Fibroblast of skin of back (primary cell): ENCODE data around the gene TNFRSF21.
A peak's percentile ranks its signal among the peaks of the same experiment; 100 is the strongest.
"Not testable (repeated sequence)": the region's sequence is repeated elsewhere in the genome, so short reads cannot be mapped to it uniquely, and the experiment has no call there.

Experiments
- DNase-seq: peaks from one replicate; pipeline ENCODE4 v3.0.0-alpha.2; 2013

The TNFRSF21 gene

DNA sequence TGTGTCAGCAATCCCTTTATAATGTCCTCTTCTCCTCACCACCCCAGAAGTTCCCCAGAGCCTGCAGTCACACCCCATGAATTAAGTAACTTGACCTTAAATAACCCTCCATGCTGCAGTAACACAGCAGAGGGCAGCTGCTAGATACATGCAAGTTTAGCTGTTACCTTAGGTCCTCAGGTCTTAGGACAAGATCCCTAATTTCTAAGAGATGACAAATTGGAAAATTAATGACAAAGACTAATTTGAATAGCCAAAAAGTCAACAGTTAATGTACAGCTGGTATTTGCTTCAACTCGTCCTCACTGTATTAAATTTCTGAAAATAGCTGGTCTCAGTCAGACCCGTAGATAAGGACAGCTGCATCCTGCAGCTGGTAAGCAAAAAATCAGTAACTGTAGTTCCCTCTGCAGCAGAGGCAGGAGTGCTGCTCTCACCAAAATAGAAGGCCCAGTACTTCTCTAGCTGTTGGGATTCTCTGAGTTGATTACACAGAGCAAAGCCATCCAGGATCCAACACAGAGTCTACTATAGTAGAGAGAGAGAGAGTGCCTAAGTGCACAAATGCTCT lies 62.4 kb downstream of the TNFRSF21 start:
- DNase-seq, result no peak

DNA sequence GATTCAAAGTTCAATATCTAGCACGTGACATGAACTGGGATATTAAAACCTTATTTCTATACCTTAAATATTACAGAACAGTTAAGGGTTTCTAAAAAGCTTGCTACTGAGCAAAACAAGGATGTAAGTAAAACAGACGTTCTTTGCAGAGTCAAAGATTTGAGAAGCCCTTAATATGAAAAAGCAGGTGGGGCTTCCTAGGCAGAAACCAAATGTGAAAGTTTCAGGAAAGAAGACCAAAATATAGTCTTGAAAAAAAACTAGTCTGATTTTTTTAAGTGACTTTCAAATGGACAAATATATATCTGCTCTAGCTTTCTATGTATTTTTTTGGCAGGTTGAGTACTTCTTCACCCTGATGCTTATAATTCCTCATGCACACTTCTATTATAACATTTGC lies 63.2 kb downstream of the TNFRSF21 start:
- no peak for DNase-seq

DNA sequence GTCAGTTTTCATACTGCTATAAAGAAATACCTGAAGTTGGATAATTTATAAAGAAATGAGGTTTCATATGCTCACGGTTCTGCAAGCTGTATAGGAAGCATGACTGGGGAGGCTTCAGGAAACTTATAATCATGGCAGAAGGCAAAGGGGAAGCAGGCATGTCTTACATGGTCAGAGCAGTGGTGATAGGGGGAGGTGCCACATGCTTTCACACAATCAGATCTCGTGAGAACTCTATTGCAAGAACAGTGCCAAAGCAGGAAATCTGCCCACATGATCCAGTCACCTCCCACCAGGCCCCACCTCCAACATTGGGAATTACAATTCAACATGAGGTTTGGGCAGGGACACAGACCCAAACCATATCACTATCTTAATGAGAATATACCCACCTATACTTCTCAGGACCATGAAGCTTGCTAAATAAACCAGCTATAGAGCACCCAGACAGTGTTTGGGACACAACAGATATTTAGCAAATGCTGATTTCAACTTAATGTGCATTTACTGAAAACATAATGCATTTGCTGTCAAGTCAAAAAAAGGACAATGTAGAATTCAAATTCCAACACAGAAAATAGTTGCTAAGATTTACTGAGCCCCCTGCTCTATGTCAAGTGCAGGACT lies 63.8 kb downstream of the TNFRSF21 start:
- no peak for DNase-seq

DNA sequence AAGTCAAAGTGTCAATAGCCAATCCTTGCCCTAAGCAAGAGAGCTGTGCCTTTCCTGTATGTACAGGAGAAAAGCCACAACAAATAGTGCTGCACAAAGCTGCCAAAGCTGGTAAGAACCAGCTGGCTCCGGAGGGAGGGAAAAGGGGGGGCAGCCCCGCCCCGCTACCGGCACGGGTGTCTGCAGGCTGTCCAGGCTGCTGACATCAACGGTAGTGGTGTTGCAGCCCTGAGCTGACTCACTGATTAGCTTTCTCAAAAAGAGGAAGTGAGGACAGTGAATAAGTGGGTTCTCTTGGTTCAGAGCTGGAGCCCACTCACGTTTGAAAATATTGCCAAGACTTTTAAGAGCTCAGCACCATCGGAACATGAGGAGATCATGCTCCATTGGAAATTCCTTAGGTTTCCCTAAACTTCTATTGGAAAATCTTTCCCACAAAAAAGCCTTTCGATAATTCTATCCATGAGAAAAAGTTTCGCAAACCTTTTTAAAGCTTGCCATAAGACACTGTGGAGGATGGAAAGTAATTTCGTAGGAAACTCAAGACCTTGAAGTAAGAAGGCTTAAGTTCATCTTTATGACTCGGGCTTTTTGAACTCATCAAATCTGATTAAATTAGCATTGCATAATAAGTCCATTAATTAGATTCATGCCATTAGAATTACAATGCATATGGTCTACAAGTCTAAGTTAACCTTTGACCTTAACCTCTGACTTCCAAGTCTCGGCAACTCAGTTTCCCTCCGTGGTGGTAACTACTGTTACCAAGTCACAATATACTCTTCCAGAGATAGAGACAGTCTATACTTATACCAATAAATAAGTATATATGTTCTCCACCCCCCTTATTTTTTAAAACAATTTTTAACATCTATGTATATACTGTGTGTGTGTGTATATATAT lies 67.0 kb downstream of the TNFRSF21 start:
- peak; percentile 36 for DNase-seq

DNA sequence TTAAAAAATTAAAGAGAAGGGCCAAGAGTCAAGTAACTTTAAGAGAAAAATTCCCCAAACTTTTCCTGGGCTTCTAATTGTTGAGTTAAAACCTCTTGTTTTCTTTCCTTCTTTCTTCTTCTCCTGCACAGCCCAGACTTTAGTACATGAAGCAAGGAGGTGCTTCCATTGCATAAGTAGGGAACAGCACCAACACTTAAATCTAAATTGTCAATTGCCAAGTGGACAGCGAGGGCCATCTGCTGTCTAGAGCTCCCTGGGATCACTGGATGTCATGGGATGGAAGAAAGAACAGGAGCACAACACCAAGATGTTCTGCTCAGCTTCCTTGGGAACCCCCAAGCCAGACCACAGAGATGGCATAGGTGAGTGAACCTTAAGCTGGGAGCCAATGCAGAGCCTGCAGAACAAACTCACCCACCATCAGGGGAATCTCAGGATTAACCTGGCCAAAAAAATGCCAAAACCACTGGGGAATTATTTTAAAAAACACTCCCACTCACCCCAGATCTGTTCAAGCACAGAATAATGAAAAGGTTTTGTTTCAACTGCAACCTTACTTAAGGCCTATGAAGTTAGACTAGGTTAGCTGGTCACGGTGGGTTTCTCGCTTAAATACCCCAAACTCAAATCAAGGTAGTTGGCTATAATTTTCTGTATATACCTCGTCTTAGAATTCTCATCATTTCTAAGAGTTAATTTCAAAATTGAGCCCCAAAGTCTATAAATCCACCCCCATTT lies 67.8 kb downstream of the TNFRSF21 start:
- DNase-seq, result no peak

DNA sequence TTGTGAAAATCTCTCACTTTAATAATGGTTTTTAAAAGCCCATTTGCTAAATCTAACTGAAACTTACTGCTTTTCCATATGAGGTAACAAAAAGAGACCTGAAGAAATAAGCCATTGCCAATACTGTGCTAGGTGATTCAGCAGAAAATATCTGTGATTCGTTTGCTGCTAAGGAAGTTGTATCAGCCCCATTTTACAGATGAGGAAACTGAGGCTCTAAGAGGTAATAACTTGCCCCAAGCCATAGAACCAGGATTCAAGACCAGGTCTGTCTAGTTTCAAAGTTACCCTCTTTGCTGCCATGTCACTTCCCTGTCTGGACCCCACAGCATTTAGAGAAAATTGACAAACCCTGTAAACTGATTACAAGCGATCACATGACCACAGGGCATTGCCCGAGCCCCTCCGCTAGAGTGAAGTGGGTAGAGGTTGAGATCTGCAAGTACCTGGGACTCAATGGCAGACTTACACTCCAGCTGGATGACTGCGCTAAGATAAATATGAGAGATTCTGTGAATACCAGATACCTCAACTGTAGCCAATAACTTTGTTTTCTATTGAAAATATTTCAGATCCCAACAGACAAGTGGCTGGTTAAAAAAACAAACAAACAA lies 69.3 kb downstream of the TNFRSF21 start:
- no peak for DNase-seq

DNA sequence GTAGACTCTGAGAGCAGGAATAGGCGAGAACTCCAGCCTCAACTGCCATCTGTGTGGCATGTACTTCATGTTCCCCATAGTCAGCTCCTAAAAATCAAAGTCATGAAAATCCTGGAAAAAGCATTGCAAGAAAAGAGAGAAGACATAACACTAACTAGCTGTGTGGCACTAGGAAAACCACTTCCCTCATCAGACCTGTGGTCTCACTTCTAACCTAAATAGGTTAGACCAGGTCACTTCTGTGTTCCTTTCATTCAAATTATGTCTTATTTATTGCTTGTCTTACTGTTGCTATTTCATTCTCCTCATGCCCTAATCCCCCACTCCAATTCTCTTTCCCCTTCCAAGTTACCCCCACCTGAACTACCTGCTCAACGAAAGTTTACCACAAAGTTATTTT lies 70.2 kb downstream of the TNFRSF21 start:
- DNase-seq, result no peak

DNA sequence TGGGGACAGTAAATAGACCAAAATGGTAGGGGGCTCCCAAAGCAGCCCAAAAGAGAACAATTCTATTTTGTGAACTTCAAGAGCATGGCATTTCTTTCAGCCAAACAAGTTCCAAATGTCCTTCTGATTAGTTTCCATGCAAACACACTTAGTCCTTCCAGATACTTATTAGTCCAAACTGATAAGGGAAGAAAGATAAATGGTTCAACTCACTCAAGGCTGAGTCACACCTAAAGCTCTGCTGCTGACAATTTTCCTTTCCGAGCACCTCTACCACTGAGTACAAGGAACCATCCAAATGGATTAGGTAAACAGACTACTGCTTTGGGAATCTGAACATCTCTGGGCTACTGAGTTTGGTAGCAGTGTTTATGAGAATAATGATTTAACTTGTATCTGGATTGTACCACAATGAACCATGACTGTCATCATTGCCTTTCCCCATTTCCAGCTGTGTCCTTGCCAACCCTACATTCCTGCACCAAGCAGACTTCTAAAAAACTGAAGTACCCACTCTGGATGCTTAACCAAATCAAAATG lies 71.2 kb downstream of the TNFRSF21 start:
- no peak for DNase-seq

DNA sequence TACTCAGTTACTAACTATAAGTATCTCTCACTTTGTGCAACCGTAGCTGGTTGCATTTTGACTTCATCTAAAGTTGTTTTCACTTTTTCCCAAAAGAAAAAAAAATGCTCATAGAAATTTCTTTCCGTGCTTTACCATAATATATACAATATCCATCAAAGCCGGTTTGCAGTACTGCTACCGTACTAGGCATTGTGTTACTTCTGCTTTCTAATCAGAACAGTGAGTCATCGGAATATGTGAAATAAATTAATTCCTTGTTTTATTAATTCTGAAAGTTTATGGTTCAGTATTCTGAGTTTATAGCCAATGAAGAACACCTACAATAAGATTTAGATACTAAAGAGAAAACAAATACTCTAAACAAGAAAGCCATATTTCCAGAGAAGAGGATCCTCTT lies 72.5 kb downstream of the TNFRSF21 start:
- DNase-seq, result no peak

DNA sequence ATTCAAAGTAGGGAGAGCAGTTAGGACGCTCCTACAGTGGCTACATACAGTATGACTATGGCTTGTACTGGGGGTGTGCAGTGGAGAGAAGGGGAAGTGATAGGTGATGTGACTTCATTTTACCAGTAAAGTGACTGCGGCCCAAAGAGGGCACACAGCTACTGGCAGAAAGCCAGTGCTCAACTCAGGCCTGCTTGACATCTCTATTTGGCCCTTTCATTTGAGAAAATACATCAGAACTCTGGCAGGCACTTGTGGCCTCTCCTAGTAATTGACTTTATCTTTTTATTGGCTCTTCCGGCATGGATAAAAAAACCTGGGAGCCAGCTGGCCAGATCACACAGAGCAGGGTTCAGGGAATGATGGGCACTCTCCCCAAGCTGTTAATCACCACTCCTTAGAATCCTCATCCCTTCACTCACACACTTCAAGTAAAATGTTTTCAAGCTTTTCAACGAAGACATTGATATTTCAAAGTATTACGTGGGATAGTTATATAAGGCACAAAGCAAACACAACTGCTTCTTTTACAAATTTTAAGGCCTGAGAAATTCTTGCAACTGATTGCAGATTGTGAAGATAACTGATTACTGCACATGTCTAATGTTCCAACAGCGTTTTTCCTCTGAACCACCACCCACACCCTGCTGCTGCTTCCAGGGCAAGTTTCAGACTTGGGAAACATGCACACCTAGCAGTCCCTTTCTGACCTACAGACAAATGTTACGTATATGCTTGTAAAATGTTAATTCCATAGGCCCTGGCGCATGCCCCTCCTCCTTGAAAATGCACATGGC lies 73.5 kb downstream of the TNFRSF21 start:
- DNase-seq, result no peak

DNA sequence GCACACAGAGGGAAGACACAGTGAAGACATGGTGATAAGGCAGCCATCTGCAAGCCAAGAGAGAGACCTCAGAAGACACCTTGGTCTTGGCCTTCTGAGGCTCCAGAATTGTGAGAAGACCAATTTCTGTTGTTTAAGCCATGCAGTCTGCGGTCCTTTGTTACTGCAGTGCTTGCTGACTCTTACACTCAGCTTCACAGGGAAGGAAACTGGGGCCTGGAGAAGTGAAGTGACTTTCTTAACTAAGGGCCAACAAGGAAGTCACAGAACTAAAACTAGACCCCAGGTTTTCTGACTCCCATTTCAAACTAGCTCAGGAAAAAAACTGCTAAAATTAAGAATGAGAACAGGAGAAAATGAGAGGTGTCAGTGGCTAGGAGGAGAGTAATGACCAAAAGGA lies 74.3 kb downstream of the TNFRSF21 start:
- DNase-seq, result no peak

DNA sequence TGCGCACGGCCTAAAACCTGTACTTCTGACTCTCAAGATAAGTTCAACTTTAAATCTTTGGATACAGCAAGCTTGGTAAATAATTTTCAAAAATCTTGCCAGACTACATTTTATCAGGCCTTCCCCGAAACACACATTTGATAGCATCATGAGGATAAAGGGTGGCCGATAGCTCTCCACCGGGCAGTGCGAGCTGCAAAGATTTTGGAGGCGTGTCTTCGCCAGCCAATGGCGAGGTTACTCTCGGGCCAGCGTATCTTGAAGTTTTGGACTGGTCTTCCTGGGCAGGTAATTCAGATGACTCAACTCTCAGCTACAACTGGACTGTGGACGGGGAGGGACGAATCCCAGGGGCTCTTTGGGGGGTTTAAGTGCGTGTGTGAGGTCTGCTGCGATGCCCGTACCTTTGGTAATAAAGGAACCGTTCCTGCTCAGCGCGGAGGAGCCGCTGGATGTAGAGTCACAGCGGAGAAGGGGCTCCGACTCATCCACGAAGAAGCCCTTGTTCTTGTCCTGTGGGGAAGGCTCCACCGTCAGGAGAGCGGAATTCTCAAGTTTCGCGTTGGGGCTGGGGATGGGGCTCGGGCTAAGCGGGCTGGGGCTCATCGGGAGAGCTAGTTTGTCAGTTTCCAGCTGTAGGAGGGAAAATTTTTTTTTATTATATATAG lies 75.3 kb downstream of the TNFRSF21 start:
- no peak for DNase-seq

DNA sequence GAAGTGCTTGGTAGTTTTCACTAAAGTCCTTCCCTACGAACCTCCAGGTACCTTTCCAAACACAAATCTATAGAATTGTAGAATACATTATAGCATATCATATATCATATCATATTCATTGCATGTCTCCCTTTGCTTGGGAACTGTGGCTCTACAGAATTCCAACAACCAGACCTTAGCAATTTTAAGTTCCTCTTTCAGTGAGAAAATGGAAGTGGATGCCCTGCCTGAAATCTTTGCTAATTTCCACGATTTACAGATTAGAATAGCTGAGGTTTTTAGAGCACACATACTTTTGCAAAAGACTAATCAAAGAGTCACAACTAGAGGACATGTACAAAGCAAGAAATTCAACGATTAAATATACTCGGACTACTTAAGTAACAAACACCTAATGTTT lies 78.6 kb downstream of the TNFRSF21 start:
- no peak for DNase-seq

DNA sequence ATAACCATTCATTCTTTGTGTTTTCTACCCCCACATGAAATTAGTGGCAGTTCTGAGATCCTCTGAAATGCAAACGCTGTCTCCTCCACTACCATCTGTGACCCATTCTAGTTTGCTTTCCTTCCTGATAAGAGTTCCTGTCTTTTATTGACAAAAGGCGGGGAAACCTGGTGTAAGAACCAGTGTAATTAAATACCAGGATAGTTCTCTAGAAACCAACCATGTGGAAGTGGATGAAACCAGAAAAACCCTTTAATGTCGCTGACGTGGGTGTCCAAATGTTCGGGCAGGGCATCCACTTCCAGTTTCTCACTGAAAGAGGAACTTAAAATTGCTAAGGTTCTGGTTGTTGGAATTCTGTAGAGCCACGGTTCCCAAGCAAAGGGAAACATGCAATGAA lies 79.1 kb downstream of the TNFRSF21 start:
- DNase-seq, result no peak

DNA sequence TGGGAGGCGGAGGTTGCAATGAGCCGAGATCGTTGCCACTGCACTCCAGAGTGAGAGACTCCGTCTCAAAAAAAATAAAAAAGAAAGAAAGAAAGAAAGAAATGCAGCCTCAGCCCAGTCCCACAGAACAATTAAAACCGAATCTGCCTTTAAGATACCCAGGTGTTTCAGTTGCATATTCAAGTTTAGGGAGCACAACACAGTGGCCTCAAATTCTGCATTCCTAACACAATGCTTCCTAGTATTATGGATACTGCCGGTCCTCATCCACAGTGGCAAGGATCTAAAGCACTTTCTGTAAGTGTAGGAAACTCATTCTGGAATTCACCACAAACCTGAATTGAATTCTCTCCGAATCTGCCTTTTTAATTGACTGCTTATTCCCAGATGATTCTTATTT lies 80.5 kb downstream of the TNFRSF21 start:
- no peak for DNase-seq

DNA sequence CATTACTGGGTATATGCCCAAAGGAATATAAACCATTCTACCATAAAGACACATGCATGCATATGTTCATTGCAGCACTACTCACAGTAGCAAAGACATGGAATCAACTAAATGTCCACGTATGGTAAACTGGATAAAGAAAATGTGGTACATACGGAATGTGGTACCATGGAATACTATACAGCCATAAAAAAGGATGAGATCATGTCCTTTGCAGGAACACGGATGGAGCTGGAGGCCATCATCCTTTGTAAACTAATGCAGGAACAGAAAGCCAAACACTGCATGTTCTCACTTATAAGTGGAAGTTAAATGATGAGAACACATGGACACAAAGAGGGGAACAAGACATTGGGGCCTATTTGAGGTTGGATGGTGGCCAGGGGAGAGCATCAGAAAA lies 81.6 kb downstream of the TNFRSF21 start:
- not testable (repeated sequence) for DNase-seq

DNA sequence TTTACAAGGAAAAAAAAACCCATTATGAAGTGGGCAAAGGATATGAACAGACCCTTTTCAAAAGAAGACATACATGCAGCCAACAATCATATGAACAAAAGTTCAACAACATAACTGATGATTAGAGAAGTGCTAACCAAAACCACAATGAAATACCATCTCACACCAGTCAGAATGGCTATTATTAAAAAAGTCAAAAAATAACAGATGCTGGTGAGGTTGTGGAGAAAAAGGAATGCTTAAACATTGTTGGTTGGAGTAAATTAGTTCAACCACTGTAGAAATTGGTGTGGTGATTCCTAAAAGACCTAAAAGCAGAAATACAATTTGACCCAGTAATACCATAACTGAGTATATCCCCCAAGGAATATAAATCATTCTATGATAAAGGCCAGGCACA lies 86.5 kb downstream of the TNFRSF21 start:
- peak; percentile 4 for DNase-seq

DNA sequence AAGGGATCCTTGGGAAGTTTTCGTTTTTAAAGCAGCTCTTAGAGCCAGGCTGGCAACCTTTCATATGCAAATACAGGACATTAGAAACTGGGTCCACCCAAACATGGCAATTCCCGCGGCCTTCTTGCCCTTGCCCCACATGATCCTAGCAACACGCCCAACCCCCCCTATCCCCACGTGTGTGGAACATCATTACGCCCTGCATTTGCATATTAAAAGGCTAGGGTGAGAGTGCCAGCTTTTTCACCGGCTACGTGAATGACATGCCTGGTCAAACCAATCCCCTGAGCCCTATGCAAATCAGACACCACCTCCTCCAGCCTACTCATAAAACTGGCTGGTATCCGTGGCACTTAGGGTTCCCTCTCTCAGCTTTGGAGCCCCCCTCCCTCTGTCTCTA lies 88.1 kb downstream of the TNFRSF21 start:
- DNase-seq, result no peak

DNA sequence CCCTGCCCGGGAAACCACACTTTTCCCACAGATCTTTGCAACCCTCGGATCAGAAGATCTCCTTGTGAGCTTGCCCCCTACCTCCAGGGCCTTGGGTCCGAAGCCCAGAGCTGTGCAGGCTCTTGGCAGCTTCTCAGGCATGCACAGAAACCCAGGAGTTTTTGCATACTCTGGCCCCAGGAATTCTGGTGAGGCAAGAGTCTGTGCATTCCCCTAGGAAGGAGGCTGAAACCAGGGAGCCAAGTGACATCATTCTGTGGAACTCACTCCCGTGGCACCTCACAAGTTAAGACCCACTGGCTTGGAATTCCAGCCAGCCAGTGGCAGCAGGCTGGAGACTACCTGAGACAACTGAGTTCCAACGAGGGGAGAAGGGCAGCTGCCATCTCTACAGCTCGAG lies 100.1 kb downstream of the TNFRSF21 start:
- DNase-seq, result peak; percentile 15

DNA sequence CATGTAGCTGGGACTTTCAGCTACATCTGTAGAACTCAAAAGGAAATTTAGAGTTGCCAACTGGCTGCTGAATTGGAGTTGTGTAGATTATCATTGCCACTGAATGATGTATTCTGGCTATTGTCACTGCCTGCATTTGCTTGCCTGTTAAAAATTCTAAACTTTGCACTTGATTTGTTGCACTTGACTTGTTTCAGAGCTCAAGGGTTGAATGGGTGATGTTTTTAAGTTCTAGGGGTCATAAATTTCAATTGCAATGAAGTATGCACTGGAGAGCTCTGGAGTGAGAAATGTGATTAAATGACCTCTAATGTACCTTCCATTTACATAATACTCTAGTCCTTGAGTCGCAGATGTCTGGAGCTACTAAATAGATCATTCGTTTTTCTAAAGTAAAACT lies 102.4 kb downstream of the TNFRSF21 start:
- no peak for DNase-seq

DNA sequence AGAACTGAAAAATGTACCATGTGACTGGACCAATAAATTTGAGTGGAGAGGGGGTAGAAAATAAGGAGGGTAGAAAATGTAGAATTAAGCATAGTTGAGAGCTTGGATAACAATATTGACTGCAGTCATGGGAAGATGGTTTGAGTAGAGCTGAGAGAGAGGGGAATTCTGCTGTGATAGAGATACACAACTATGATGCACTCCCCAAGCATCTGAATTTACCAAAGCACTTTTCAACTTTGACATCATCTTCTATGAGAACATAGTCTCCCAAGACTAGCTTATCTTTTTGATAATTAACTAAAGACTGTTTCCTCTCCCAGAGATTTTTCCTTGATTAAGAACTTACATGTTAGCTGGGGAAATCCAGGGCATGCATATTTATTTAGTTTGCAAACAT lies 103.1 kb downstream of the TNFRSF21 start:
- DNase-seq, result no peak
